ENCODE results near the gene SIT1.

SIT1 gene

GRCh38 chr9:35664531-35665470 lies 14.1 kb upstream of the SIT1 start, which contains the start of gene ARHGEF39:
ARHGEF39 (minus strand) TSS chr9:35665195; CDS start chr9:35665169, 26 bp downstream.
- no peak for TF ChIP-seq JUND (IDR thresholded peaks at IDR 0.05; ENCODE audit: low read depth)
- peak; percentile 85 to 87 for DNase-seq (ENCODE audit: low read depth in 1 of 2, low spot score in 1 of 2)
- in situ Hi-C loops (cut with HindIII; ENCODE audit: low pct_unique_long_range_greater_than_20kb, low sequenced_read_pairs): no loop called here

DNA sequence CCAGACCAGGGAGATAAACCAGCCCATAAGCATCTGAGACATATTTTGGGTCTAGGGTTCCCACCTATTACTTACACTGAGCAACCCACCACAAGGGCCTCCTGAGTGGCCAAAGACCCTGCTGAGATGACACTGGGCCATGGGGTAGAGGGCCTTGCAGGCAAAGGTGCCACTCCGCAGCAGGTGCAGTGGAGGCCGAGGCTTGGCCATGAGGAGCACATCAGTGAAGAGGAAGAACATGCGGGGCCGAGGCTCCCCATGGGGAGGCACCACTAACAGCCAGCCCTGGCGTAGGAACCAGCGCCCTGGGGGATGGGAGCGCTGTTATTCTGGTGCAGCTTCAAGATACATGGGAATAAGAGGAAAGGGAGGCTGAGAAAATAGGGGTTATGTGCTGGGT lies 11.7 kb upstream of the SIT1 start:
- no peak for DNase-seq (ENCODE audit: low read depth in 1 of 2, low spot score in 1 of 2)
- in situ Hi-C loops (cut with HindIII; ENCODE audit: low pct_unique_long_range_greater_than_20kb, low sequenced_read_pairs): no loop called here
- no peak for TF ChIP-seq JUND (IDR thresholded peaks at IDR 0.05; ENCODE audit: low read depth)

GRCh38 chr9:35661756-35662350 lies 11.1 kb upstream of the SIT1 start:
- TF ChIP-seq JUND (IDR thresholded peaks at IDR 0.05; ENCODE audit: low read depth): no peak
- in situ Hi-C loops (cut with HindIII; ENCODE audit: low pct_unique_long_range_greater_than_20kb, low sequenced_read_pairs): no loop called here
- DNase-seq (ENCODE audit: low read depth in 1 of 2, low spot score in 1 of 2): no peak

DNA sequence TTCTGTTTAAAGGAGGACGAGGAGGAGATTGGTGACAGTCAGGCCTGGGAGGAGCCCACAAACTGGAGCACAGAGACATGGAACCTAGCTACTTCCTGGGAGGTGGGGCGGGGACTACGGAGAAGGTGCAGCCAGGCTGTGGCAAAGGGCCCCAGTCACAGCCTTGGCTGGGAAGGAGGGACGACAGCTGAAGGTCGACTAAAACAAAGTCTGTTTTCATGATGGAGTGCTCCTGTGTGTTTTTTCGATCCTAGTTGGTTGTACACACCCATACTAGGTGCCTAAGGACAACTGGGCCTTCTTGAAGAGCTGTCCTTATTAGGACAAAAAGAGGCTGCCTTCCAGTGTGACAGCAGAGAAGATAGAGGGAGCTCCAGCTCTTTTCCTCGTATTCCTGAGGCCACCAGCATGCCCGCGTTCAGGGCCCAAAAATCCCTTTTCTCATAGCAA lies 10.3 kb upstream of the SIT1 start:
- no peak for TF ChIP-seq JUND (IDR thresholded peaks at IDR 0.05; ENCODE audit: low read depth)
- in situ Hi-C loops (cut with HindIII; ENCODE audit: low pct_unique_long_range_greater_than_20kb, low sequenced_read_pairs): no loop called here
- peak in 1 of 2 experiments; percentile 61 for DNase-seq (ENCODE audit: low read depth in 1 of 2, low spot score in 1 of 2)

DNA sequence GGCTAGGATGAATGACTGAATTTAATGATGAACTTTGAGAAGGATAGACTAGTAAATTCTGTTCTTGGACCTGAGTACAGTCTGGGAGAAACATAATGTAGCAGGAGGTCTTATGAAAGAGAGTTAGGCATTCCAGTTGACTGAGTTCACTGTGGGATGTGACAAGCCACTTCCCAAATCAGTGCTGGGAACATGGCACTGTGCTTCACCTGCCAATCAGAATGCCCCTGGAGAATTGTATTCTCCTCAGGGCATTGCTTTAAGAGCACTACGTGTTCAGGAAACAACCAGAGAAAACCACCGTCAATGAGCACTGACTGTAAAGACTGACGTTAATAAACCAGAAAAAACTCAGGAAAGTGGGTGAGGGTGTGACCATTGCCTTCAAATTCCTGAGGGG lies 8.6 kb upstream of the SIT1 start:
- DNase-seq (ENCODE audit: low read depth in 1 of 2, low spot score in 1 of 2): peak in 1 of 2 experiments; percentile 23
- TF ChIP-seq JUND (IDR thresholded peaks at IDR 0.05; ENCODE audit: low read depth): no peak
- in situ Hi-C loops (cut with HindIII; ENCODE audit: low pct_unique_long_range_greater_than_20kb, low sequenced_read_pairs): no loop called here

DNA sequence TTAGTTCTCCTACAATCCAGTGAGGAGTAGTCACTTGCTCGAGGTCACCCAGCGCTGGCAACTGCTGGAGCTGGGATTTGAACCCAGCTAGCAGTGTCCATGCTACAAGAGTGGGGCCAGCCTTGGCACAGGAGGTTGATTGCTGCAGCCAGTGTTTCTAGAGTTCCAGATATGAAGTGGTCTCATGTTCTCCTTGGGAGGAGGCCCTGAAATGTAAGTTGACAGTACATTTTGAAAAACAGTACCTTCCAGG lies 8.2 kb upstream of the SIT1 start:
- in situ Hi-C loops (cut with HindIII; ENCODE audit: low pct_unique_long_range_greater_than_20kb, low sequenced_read_pairs): no loop called here
- TF ChIP-seq JUND (IDR thresholded peaks at IDR 0.05; ENCODE audit: low read depth): no peak
- peak in 1 of 2 experiments; percentile 32 for DNase-seq (ENCODE audit: low read depth in 1 of 2, low spot score in 1 of 2)

DNA sequence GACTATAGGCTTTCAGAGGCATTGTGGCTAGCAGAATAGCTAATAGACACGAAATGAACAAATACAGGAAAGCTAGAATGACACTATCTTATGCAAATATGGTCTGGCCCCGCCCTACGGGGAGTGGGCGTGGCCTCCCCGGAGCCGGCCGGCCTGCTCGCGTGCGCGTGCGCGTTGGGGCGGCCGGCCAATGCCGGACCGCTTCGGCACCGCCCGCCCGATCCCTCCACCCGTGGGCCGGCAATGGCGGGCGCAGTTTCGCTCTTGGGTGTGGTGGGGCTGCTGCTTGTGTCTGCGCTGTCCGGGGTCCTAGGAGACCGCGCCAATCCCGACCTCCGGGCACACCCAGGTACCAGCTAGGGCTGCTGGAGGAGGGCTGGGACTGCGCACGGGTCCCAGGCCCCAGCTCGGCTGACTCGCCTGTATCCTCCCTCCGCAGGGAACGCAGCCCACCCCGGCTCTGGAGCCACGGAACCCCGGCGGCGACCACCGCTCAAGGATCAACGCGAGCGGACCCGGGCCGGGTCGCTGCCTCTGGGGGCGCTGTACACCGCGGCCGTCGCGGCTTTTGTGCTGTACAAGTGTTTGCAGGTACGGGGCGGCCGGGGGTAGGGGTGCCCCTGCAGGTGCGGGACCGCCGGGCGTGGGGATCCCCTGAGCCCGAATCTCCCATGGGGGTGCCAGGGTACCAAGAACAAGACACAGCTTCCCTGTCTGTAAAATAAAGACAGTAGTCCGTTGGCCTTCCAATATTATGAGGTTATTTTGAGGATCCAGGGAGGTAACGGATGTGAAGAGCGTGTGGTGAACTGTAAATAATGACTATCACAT lies 7.6 kb upstream of the SIT1 start, which contains the start of gene CCDC107:
Gene CCDC107 (plus strand): TSS at position 156 of the 831 bp plus-strand sequence. CDS start 88 bp downstream, at position 244.
- in situ Hi-C loops (cut with HindIII; ENCODE audit: low pct_unique_long_range_greater_than_20kb, low sequenced_read_pairs): no loop called here
- peak; percentile 73 to 80 for DNase-seq (ENCODE audit: low read depth in 1 of 2, low spot score in 1 of 2)

DNA sequence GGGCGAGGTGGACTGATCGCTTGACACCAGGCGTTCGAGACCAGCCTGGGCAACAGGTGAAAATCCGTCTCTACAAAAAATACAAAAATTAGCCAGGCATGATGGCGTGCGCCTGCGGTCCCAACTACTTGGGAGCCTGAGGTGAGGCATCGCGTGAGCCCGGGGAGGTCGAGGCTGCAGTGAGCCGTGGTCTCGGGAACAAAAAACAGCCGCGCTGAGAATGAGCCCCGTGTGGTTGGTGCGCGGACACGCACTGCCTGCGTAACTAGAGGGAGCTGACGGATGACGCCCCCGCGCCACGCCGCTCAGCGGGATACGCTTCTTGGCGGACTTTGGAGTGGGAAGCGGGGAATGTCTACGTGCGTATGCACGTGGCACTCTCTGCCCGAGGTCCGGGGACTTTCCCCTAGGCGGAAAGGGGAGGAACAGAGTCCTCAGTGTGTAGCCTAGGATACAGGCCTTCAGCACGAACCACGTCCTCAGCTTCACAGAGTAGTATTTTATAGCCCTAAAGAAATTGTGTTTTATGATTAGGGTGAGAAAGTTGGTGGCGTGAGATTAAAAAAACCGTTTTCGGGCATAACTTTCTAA lies 6.9 kb upstream of the SIT1 start, which contains the start of gene RMRP:
Gene RMRP (minus strand): TSS at position 474 of the 591 bp plus-strand sequence.
- no peak for TF ChIP-seq JUND (IDR thresholded peaks at IDR 0.05; ENCODE audit: low read depth)
- DNase-seq (ENCODE audit: low read depth in 1 of 2, low spot score in 1 of 2): peak; percentile 83 to 99
- in situ Hi-C loops (cut with HindIII; ENCODE audit: low pct_unique_long_range_greater_than_20kb, low sequenced_read_pairs): no loop called here

More for the DNA sequence above, 7.6 kb upstream of the SIT1 start, which contains the start of gene CCDC107:
- no peak for TF ChIP-seq JUND (IDR thresholded peaks at IDR 0.05; ENCODE audit: low read depth)

GRCh38 chr9:35656831-35657545 lies 6.3 kb upstream of the SIT1 start:
- in situ Hi-C loops (cut with HindIII; ENCODE audit: low pct_unique_long_range_greater_than_20kb, low sequenced_read_pairs): no loop called here
- no peak for DNase-seq (ENCODE audit: low read depth in 1 of 2, low spot score in 1 of 2)
- no peak for TF ChIP-seq JUND (IDR thresholded peaks at IDR 0.05; ENCODE audit: low read depth)

GRCh38 chr9:35656348-35656747 lies 5.6 kb upstream of the SIT1 start:
- no peak for TF ChIP-seq JUND (IDR thresholded peaks at IDR 0.05; ENCODE audit: low read depth)

GRCh38 chr9:35653611-35654010 lies 2.9 kb upstream of the SIT1 start:
- TF ChIP-seq JUND (IDR thresholded peaks at IDR 0.05; ENCODE audit: low read depth): no peak
- in situ Hi-C loops (cut with HindIII; ENCODE audit: low pct_unique_long_range_greater_than_20kb, low sequenced_read_pairs): no loop called here
- DNase-seq (ENCODE audit: low read depth in 1 of 2, low spot score in 1 of 2): no peak

More at GRCh38 chr9:35656348-35656747, 5.6 kb upstream of the SIT1 start:
- in situ Hi-C loops (cut with HindIII; ENCODE audit: low pct_unique_long_range_greater_than_20kb, low sequenced_read_pairs): no loop called here
- DNase-seq (ENCODE audit: low read depth in 1 of 2, low spot score in 1 of 2): no peak

Data from T47D (cell line).